Epithelial cell of proximal tubule (primary cell): Measurements from ENCODE around the gene CTXN2. TPM values are rescaled to one million over a fixed set of nuclear protein-coding genes. Genes with fewer than 3 reads are reported as not detected.

Source experiments
- DNase-seq: peaks from one replicate; pipeline ENCODE4 v3.0.0-alpha.2; 2011; ENCODE audit warnings: low read depth
- H3K4me3 ChIP-seq: 2 replicates; pipeline ENCODE4 v1.5.1; 2011; ENCODE audit warnings: low read depth, mild to moderate bottlenecking, low read length
- CTCF ChIP-seq: conservative IDR thresholded peaks from 2 replicates; pipeline ENCODE4 v1.5.1; 2012; ENCODE audit warnings: low read depth, mild to moderate bottlenecking, low read length
- total RNA-seq: library from RNA; depleted of rRNA; stranded (reverse); fragments of >200 nt; gene quantifications from 2 replicates; pipeline ENCODE4 v1.2.3, GENCODE V29; 2015

CTXN2 gene
- total RNA-seq, 1 donor from 2014 or later, result not detected

- no peak for DNase-seq
- no peak overlapping the region for H3K4me3 ChIP-seq
- no peak for TF ChIP-seq CTCF
These were observed 29.8 kb downstream of the CTXN2 start for GRCh38 chr15:48221261-48221660.

GRCh38 chr15:48221885-48222284, 30.4 kb downstream of the CTXN2 start:
- no peak for TF ChIP-seq CTCF
- H3K4me3 ChIP-seq, result no peak overlapping the region
- DNase-seq, result no peak

- DNase-seq, result no peak
- TF ChIP-seq CTCF, result no peak
- no peak overlapping the region for H3K4me3 ChIP-seq
These were observed 31.2 kb downstream of the CTXN2 start for GRCh38 chr15:48222627-48223026.

- DNase-seq, result no peak
- H3K4me3 ChIP-seq, result no peak overlapping the region
- TF ChIP-seq CTCF, result no peak
These were observed 34.3 kb downstream of the CTXN2 start for GRCh38 chr15:48225771-48226170.

- H3K4me3 ChIP-seq, result no peak overlapping the region
- TF ChIP-seq CTCF, result no peak
- DNase-seq, result no peak
These were observed 39.0 kb downstream of the CTXN2 start for GRCh38 chr15:48230498-48230897.

- DNase-seq, result no peak
- H3K4me3 ChIP-seq, result no peak overlapping the region
- TF ChIP-seq CTCF, result no peak
These were observed 41.8 kb downstream of the CTXN2 start for GRCh38 chr15:48233246-48233645.

GRCh38 chr15:48239334-48239733, 47.9 kb downstream of the CTXN2 start:
- H3K4me3 ChIP-seq, result no peak overlapping the region
- no peak for DNase-seq
- no peak for TF ChIP-seq CTCF
